HK-2 (cell line): Measurements from ENCODE around the gene NFIA.

Experiments used
- DNase-seq: peaks from one replicate; pipeline ENCODE4 v3.0.0-alpha.2; 2018; ENCODE audit not compliant: unreplicated experiment

The NFIA gene

GRCh38 chr1:61083807-61084440 lies 1.6 kb downstream of the NFIA start:
- no peak for DNase-seq

GRCh38 chr1:61084491-61085031 lies 2.2 kb downstream of the NFIA start:
- no peak for DNase-seq

- no peak for DNase-seq
These were observed 3.0 kb downstream of the NFIA start for GRCh38 chr1:61085206-61085982.

- no peak for DNase-seq
These were observed 3.8 kb downstream of the NFIA start for GRCh38 chr1:61085983-61086644.

GRCh38 chr1:61087571-61087970 lies 5.2 kb downstream of the NFIA start:
- no peak for DNase-seq

- DNase-seq = no peak
These were observed 6.0 kb downstream of the NFIA start for GRCh38 chr1:61088163-61088974.

GRCh38 chr1:61089338-61089737 lies 7.0 kb downstream of the NFIA start:
- no peak for DNase-seq

GRCh38 chr1:61089741-61090140 lies 7.4 kb downstream of the NFIA start:
- no peak for DNase-seq

- DNase-seq = no peak
These were observed 8.3 kb downstream of the NFIA start for GRCh38 chr1:61090546-61091202.

GRCh38 chr1:61091455-61091854 lies 9.1 kb downstream of the NFIA start:
- no peak for DNase-seq

- DNase-seq = no peak
These were observed 10.3 kb downstream of the NFIA start for GRCh38 chr1:61092642-61093041.

GRCh38 chr1:61093525-61094137 lies 11.3 kb downstream of the NFIA start:
- no peak for DNase-seq

- DNase-seq = no peak
These were observed 12.5 kb downstream of the NFIA start for GRCh38 chr1:61094677-61095469.

GRCh38 chr1:61095470-61095812 lies 13.1 kb downstream of the NFIA start:
- no peak for DNase-seq

- DNase-seq = no peak
These were observed 15.0 kb downstream of the NFIA start for GRCh38 chr1:61097317-61097716.

GRCh38 chr1:61097722-61098121 lies 15.4 kb downstream of the NFIA start:
- DNase-seq = no peak

GRCh38 chr1:61098333-61098732 lies 16.0 kb downstream of the NFIA start:
- DNase-seq = no peak

GRCh38 chr1:61098906-61099437 lies 16.6 kb downstream of the NFIA start:
- DNase-seq = no peak

GRCh38 chr1:61100578-61100977 lies 18.2 kb downstream of the NFIA start:
- DNase-seq = no peak

GRCh38 chr1:61101536-61101935 lies 19.2 kb downstream of the NFIA start:
- DNase-seq = no peak
